ENCODE data around the gene GNL3. TPM values are rescaled to one million over a fixed set of nuclear protein-coding genes. Genes with fewer than 3 reads are reported as not detected.
A peak's percentile ranks its signal among the peaks of the same experiment; 100 is the strongest.

The GNL3 gene
- total RNA-seq, 1 experiment from 2014 or later: 205 TPM

DNA sequence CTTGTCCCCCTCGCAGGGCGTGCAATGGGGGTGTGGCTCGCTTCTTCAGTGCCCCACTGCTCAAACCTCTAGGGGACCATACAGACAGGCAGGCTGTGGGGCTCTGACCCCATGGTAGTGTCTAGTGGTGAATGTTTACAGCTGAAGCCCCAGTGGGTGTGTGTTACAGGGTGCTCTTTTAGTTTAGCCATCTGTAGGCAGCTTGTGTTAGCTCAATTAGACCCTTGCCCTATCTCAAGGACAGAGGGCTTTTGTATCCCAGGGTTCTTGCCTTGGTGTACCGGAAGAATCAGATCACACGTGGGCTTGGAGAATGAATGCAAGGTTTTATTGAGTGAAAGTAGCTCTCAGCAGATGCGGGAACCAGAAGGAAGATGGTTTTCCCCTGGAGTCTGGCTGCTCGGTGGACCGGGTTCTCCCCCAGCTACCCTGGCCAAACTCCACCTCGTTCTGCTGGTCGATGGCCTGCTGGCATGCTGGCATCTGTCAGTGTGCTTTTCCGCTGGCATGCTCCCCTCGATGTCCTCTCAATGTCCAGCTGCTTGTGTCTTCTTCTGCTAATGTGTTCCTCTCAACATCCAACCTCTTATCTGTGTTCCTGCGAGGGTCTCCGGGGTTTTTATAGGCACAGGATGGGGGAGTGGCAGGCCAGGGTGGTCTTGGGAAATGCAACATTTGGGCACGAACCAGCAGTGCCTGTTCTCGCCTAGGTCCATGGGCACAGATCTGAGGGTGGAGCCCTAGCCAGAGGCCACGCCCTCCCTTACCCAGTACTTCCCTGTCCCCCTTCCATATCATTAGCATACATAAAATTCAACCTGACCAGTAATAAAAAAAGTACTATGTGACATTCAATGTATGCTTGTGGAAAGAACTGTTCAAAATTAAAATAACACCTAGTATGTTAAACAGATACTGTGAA, 26.7 kb downstream of the GNL3 start:
- H3K9ac ChIP-seq (ENCODE audit: low read length): no peak overlapping the region
- POLR2A ChIA-PET: no interaction called here

More for the DNA sequence above, 26.7 kb downstream of the GNL3 start:
- H3K27ac ChIP-seq (ENCODE audit: low read depth, low read length): no peak overlapping the region
- ChIA-PET CTCF (no interaction called here), RAD21 (ENCODE audit: low non-redundant PET in 1 of 2, low total read pairs in 2 of 2, uncharacterized antibody in 2 of 2, unreplicated experiment in 2 of 2) (no interaction called here)
- H3K4me1 ChIP-seq (ENCODE audit: control insufficient read depth in 1 of 2, insufficient read depth in 2 of 2, low read length in 2 of 2): peaks cover 0 to under 1% of the 10 kb centered on the region in 2 experiments; a peak in 1 of 4 replicates
- ATAC-seq (peak; percentile 52; the same call in 1 of the 2 replicates), DNase-seq (ENCODE audit: low read depth, low spot score) (no peak)
- H3K4me2 ChIP-seq (ENCODE audit: low read length): no peak overlapping the region
- no peak for TF ChIP-seq FOSL1 (IDR thresholded peaks at IDR 0.05; ENCODE audit: low read depth)
- no peak for TF ChIP-seq EGR1 (IDR thresholded peaks at IDR 0.05; ENCODE audit: low read depth)
- no peak for TF ChIP-seq CBX3 (IDR thresholded peaks at IDR 0.05; ENCODE audit: low read depth)
- TF ChIP-seq POLR2A (IDR thresholded peaks at IDR 0.05; ENCODE audit: borderline replicate concordance, extremely low read depth, insufficient read depth, insufficient read length): no peak
- no peak for TF ChIP-seq SIN3A (IDR thresholded peaks at IDR 0.05; ENCODE audit: low read depth)
- TF ChIP-seq EZH2 (IDR thresholded peaks at IDR 0.05): no peak
- TF ChIP-seq, protein P1, sequence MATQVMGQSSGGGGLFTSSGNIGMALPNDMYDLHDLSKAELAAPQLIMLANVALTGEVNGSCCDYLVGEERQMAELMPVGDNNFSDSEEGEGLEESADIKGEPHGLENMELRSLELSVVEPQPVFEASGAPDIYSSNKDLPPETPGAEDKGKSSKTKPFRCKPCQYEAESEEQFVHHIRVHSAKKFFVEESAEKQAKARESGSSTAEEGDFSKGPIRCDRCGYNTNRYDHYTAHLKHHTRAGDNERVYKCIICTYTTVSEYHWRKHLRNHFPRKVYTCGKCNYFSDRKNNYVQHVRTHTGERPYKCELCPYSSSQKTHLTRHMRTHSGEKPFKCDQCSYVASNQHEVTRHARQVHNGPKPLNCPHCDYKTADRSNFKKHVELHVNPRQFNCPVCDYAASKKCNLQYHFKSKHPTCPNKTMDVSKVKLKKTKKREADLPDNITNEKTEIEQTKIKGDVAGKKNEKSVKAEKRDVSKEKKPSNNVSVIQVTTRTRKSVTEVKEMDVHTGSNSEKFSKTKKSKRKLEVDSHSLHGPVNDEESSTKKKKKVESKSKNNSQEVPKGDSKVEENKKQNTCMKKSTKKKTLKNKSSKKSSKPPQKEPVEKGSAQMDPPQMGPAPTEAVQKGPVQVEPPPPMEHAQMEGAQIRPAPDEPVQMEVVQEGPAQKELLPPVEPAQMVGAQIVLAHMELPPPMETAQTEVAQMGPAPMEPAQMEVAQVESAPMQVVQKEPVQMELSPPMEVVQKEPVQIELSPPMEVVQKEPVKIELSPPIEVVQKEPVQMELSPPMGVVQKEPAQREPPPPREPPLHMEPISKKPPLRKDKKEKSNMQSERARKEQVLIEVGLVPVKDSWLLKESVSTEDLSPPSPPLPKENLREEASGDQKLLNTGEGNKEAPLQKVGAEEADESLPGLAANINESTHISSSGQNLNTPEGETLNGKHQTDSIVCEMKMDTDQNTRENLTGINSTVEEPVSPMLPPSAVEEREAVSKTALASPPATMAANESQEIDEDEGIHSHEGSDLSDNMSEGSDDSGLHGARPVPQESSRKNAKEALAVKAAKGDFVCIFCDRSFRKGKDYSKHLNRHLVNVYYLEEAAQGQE (IDR thresholded peaks at IDR 0.05; ENCODE audit: low read depth): no peak
- no peak for TF ChIP-seq ELF1 (IDR thresholded peaks at IDR 0.05; ENCODE audit: borderline replicate concordance, low read depth)
- TF ChIP-seq RAD21 (IDR thresholded peaks at IDR 0.05; ENCODE audit: low read depth): no peak
- TF ChIP-seq ZNF274 (IDR thresholded peaks at IDR 0.05; ENCODE audit: low read depth, low read length): no peak
- peaks cover 6 to 10% of the 10 kb centered on the region in 2 experiments; a peak in 3 of 4 replicates for H3K36me3 ChIP-seq (ENCODE audit: control insufficient read depth in 1 of 2, insufficient read depth in 2 of 2, low read length in 2 of 2)
- no TSS peak for BruUV-seq (replicated peaks)
- H3K9me3 ChIP-seq (ENCODE audit: control insufficient read depth in 1 of 2, insufficient read depth in 1 of 2, low read depth in 1 of 2, low read length in 2 of 2): no peaks in the 10 kb centered on the region
- peaks cover 12% of the 10 kb centered on the region for H3K79me2 ChIP-seq (ENCODE audit: insufficient read depth, low read length)
- H2AFZ ChIP-seq (ENCODE audit: low read depth, low read length, poor library complexity, severe bottlenecking): no peak overlapping the region
- H3K9me2 ChIP-seq (ENCODE audit: insufficient read depth): no peaks in the 10 kb centered on the region
- intact Hi-C loops (cut with micrococcal nuclease): no loop called here
- H4K20me1 ChIP-seq (ENCODE audit: insufficient read depth): no peaks in the 10 kb centered on the region
- no peaks in the 10 kb centered on the region for H3K27me3 ChIP-seq (ENCODE audit: insufficient read depth, low read length)
- no peak overlapping the region for H3K4me3 ChIP-seq (replicated peaks in 1 of 2; ENCODE audit: low read depth in 1 of 2, low read length in 2 of 2)

Measured in HCT116 (cell line).